Mucosa of descending colon (tissue), 3 donors: Measurements from ENCODE around the gene PDCD4. TPM values are rescaled to one million over a fixed set of nuclear protein-coding genes. Genes with fewer than 3 reads are reported as not detected.
A peak's percentile ranks its signal among the peaks of the same experiment; 100 is the strongest.
"Not testable (repeated sequence)": the region's sequence is repeated elsewhere in the genome, so short reads cannot be mapped to it uniquely, and the experiment has no call there.

Experiments used
- ATAC-seq: fragments of 200-7000 bp; cut with Tn5 transposase; one replicate; pipeline ENCODE4 v1.9.1; 2020; ENCODE audit warnings: mild to moderate bottlenecking, moderate library complexity
- DNase-seq, 3 donors: peaks; one replicate each; pipeline ENCODE4 v3.0.0-alpha.2; 2020
- H3K36me3 ChIP-seq: fragments of 200-600 bp; one replicate; pipeline ENCODE4 v1.8.0; 2021; ENCODE audit warnings: low read depth, mild to moderate bottlenecking
- H3K4me1 ChIP-seq: fragments of 200-600 bp; one replicate; pipeline ENCODE4 v1.8.0; 2021; ENCODE audit warnings: low read depth, mild to moderate bottlenecking
- H3K4me3 ChIP-seq: fragments of 200-600 bp; one replicate; pipeline ENCODE4 v1.8.0; 2021; ENCODE audit warnings: mild to moderate bottlenecking
- H3K9me3 ChIP-seq: fragments of 200-600 bp; one replicate; pipeline ENCODE4 v1.8.0; 2021; ENCODE audit warnings: mild to moderate bottlenecking
- CTCF ChIP-seq: fragments of 200-600 bp; IDR thresholded peaks from one replicate; pipeline ENCODE4 v1.8.0; 2022; ENCODE audit warnings: antibody characterized with exemption, mild to moderate bottlenecking
- intact Hi-C, 2 donors: fragments of 100-400 bp; cut with DNase I in 1 of 2; cut with micrococcal nuclease in 1 of 2; formaldehyde crosslinking; loops; one replicate each; pipeline versions ENCODE4 v1.11.0 to v1.11.1; 2022; cut with DNase I, micrococcal nuclease
- total RNA-seq, 3 donors: library from RNA; stranded (reverse); fragmentation: NEBNext Ultra II Directional in 2 of 3; extraction: Animal tissue kit (Norgen Biotek cat#: 25700) in 2 of 3; gene quantifications; one replicate each; pipeline versions ENCODE4 v1.2.1 to v1.2.4, GENCODE V29; 2021 to 2023
- donor health status: DM: no; HTN: no; CAD: no; lungs with moderate emphysema.
- donor health status: DM: no; HTN: no; CAD: no.
- donor health status: DM: no; HTN: yes; CAD: no.

PDCD4 gene
- total RNA-seq, 3 donors from 2014 or later = 290 to 605 (median 528) TPM

DNA sequence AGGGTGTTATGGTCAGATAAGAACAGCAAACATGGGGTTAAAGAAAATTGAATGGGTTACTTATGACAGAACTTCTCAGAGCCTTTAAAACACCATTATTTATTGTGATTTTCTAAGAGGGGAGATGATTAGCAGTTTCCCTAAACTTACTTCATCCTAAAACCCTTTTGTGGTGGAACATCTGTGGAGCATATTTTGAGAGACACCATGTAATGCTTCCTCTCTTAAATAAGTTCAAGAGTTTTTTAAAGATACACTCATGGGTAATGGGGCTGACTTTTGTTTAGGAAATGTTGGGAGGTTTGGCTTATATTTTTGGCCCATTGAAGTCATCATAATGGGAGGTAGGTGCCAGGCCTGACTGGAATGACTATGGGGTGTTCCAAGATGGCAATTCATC, 8.4 kb upstream of the PDCD4 start:
- DNase-seq (no peak), ATAC-seq (no peak)
- no peak overlapping the region for H3K4me3 ChIP-seq
- H3K36me3 ChIP-seq = no peaks in the 10 kb centered on the region
- no peak for TF ChIP-seq CTCF
- intact Hi-C loops = no loop called here
- peaks cover 80% of the 10 kb centered on the region for H3K4me1 ChIP-seq
- H3K9me3 ChIP-seq = no peaks in the 10 kb centered on the region

DNA sequence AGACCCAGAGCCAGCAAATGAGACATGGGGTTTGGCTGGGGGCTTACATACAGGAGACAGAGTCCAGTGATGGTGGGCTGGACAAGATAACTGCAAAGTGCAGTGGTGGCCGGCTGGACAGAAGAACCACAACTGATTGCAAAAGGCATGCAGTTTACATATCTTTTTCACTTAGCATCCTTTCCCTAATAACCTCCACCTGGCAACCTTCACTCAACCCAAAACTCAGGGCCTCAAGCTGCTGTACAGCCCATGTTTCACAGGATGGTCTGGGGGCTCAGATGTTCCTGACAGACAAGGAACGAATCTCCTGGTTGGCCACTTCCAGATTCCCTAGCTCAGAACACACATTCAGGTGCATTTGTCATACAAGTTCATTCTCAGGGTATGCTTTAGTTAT, 7.8 kb upstream of the PDCD4 start:
- ATAC-seq (no peak), DNase-seq (no peak)
- H3K36me3 ChIP-seq = no peaks in the 10 kb centered on the region
- TF ChIP-seq CTCF = no peak
- no peaks in the 10 kb centered on the region for H3K9me3 ChIP-seq
- H3K4me3 ChIP-seq = no peak overlapping the region
- intact Hi-C loops = no loop called here
- peaks cover 79% of the 10 kb centered on the region for H3K4me1 ChIP-seq

DNA sequence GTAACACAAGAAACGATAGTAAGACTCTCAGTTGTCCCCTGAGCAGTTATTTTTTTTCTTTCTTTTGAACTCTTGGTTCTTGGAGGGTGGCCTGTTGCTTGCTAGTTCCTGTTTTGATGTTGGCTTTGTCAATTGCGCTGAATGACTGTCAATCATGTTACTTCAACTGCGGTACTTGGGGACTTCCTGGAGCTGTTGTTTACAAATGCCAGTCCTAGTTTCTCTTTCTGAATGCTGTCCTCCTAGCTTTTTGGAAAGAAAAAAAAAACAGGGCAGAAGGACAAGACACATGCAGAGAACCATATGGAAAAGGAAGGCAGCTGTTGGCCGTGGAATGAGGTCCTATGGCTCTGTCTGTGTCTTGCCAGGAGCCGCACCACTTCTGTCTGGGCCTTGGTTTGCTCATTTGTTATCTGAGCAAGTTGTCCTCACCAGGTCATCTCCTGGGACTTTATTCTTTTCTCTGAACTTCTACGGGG, 7.0 kb upstream of the PDCD4 start:
- Histone ChIP-seq H3K9me3 (no peaks in the 10 kb centered on the region), H3K4me1 (peaks cover 71% of the 10 kb centered on the region), H3K36me3 (no peaks in the 10 kb centered on the region), H3K4me3 (no peak overlapping the region)
- intact Hi-C loops = no loop called here
- peak in 2 of 3 donors; percentile 39 to 69 for DNase-seq
- peak; percentile 67 for ATAC-seq
- no peak for TF ChIP-seq CTCF

GRCh38 chr10:110865186-110865808, 6.4 kb upstream of the PDCD4 start:
- peak in 1 of 3 donors; percentile 63 for DNase-seq
- H3K4me3 ChIP-seq = no peak overlapping the region
- no peak for TF ChIP-seq CTCF

DNA sequence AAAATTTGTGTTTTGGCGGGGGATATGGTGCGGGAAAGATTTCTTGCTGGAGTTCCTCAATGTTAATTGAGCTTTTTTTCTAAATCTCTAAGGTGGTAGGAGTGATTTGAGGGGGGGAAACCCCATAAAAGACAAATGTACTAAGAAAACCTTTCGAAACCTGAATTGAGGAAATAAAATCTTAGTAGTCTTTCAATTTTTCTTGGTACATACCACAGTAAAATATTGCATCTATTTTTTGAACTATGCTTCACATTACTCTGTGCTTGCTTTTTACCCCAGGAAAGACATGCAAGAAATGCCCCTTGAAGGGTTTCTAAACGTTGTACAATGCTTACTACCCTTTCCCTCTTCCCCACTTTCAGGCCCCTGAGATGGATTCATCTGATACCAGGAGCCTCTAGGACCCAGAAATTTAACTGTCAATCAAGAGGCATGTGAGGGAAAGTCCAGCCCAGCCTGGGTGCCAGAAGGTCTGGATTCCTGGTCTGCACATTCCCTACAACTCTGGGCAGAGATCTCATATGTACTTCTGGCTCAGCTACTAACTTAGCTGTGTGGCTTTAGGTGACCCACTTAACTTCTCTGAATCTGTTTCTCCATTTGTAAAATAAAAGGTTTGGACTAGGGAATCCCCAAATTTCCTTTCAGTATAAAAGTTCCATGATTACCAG, 5.8 kb upstream of the PDCD4 start:
- TF ChIP-seq CTCF = no peak
- intact Hi-C loops = no loop called here
- H3K4me3 ChIP-seq = no peak overlapping the region
- H3K9me3 ChIP-seq = no peaks in the 10 kb centered on the region
- ATAC-seq = no peak
- no peaks in the 10 kb centered on the region for H3K36me3 ChIP-seq
- H3K4me1 ChIP-seq = peaks cover 59% of the 10 kb centered on the region
- no peak for DNase-seq

More at GRCh38 chr10:110865186-110865808, 6.4 kb upstream of the PDCD4 start:
- Histone ChIP-seq H3K4me1 (peaks cover 65% of the 10 kb centered on the region), H3K9me3 (no peaks in the 10 kb centered on the region), H3K36me3 (no peaks in the 10 kb centered on the region)
- intact Hi-C loops = no loop called here
- ATAC-seq = peak; percentile 57

DNA sequence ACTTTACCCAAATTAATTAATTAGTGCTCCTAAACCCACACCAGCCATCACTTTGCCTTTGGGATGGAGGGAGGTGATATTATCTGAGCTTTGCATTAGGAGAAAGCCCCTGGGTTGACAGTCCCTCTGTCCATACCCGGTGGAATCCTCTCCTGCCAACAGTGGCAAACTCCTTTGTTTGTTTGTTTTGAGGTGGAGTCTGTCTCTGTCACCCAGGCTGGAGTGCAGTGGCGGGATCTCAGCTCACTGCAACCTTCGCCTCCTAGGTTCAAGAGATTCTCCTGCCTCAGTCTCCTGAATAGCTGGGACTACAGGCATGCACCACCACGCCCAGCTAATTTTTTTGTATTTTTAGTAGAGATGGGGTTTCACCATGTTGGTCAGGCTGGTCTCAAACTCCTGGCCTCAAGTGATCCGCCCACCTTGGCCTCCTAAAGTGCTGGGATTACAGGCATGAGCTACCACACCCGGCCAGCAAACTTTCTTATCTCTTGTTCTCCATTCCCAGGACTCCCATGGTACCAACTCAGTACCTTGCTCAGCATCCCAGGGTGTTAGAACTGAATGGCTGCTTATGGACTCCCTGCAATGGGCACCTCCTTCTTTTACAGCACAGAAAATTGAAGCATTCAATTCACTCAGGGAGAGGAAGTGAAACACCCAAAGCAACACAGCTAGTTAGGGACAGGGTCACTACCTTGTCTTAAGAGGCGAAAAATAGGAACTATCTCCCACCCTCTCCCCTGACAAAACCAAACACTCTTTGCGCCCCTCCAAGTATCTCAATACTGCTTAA, 4.5 kb upstream of the PDCD4 start:
- H3K36me3 ChIP-seq, H3K4me3 ChIP-seq, H3K9me3 ChIP-seq, intact Hi-C loops: not testable (repeated sequence)
- peak in 2 of 3 donors; percentile 41 to 53 for DNase-seq
- ATAC-seq = peak; percentile 22
- H3K4me1 ChIP-seq = peaks cover 47% of the 10 kb centered on the region
